ENCODE measurements around the gene KLK14.

The KLK14 gene

GRCh38 chr19:51044327-51044726 is 38.4 kb downstream of the KLK14 start:
- no peak for DNase-seq (ENCODE audit: low spot score)

DNA sequence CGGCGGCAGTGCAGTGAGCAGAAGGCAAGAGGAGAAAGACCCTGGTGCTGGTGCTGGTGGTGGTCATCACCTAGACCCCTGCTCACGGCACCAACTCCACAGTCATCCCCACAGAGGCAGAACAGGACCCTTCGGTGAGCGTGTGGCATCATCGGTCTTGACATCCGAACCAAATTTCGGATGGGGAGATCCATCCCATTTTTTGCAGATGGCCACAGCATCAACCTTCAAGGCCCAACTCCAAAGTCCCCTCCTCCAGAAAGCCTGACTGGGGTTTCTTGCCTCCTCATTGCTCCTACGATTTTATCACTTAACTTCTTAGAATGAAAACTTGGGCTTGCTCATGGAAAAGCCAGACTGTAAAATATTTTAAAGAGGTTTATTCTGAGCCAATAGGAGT is 39.2 kb downstream of the KLK14 start:
- no peak for DNase-seq (ENCODE audit: low spot score)

DNA sequence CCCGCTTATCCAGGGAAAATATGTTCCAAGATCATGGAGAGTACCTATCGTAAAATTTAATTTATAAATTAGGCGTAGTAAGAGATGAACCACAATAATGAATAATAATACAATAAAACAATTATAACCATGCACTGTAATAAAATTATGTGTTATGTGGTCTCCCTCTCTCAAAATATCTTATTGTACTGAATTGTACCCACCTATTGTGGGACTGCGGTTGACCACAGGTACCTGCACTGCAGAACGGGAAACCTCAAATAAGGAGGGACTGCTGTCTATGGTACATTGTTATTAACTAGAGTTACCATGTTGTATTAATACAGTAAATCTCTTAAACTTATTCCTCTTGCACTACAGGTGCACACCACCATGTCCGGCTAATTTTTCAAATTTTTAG is 42.5 kb downstream of the KLK14 start:
- no peak for DNase-seq (ENCODE audit: low spot score)

GRCh38 chr19:51036519-51036918 is 46.2 kb downstream of the KLK14 start:
- DNase-seq (ENCODE audit: low spot score) = no peak

GRCh38 chr19:51034704-51035103 is 48.0 kb downstream of the KLK14 start, which contains the start of gene KLK12:
KLK12 (minus strand) TSS chr19:51035002; CDS start chr19:51034621, 381 bp downstream.
- DNase-seq (ENCODE audit: low spot score) = no peak

DNA sequence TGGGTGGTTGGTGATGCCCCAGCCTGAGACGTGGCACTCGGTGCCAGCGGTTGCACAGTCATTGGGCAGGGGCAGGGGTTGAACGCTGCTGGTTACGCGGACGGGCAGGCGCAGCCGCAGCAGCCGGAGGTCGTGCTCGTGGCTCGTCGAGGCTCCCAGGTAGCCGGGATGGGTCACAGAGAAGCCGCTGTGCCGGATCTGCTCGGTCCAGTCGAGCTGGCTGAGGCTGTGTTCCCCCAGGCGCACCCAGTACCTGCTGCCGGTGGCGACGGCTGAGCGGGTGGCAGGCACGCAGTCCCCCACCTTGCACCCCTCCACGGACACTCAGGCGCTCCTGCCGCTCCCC is 50.8 kb downstream of the KLK14 start:
- DNase-seq (ENCODE audit: low spot score) = no peak

DNA sequence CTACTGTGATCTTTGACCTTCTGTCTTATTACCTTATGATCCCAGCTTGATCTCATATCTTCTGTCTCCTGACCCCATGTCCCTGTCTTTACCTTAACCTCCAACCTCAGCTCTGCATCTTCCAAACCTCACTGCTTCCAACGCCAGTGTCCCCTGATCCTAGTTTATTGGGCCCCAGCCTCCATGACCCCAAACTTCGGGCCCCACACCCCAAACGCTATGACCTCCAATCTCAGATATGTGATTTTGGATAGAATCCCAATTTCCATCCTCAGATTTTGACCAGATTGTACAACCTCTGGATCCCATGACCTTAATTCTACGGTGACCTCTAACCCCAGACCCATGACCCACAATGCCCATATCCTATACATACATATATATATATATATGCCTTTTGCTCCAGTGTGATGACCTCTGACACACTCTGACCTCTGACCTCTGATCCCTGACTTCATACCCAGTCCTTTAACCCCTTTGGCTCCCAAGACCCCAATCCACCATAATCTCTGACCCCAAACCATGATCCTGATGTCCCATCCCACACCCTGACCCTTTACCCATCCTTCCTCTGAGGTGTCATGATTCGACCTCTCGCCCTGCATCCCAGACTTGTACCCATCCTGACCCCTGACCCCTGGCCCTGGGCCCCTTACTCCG is 51.3 kb downstream of the KLK14 start:
- no peak for DNase-seq (ENCODE audit: low spot score)

GRCh38 chr19:51030631-51031030 is 52.1 kb downstream of the KLK14 start:
- DNase-seq (ENCODE audit: low spot score) = no peak

GRCh38 chr19:51029718-51030117 is 53.0 kb downstream of the KLK14 start:
- no peak for DNase-seq (ENCODE audit: low spot score)
